ENCODE data around the gene WASHC4. TPM values are rescaled to one million over a fixed set of nuclear protein-coding genes. Genes with fewer than 3 reads are reported as not detected.

WASHC4 gene
- total and polyA plus RNA-seq, 10 of the 15 experiments (the other 5 are each of a cell fraction or from before 2014, with no cell fraction given), result 16.0 to 50.6 (median 34.0) TPM

- no peak for TF ChIP-seq TCF7 (IDR thresholded peaks at IDR 0.05; ENCODE audit: borderline replicate concordance)
- in situ Hi-C loops (cut with MboI), result no loop called here
- no TSS peak for BruUV-seq (replicated peaks)
- Histone ChIP-seq H3K4me3 (no peak overlapping the region), H3K4me1 (ENCODE audit: control insufficient read depth, insufficient read depth, low read length) (no peaks in the 10 kb centered on the region), H4K20me1 (ENCODE audit: control insufficient read depth, insufficient read depth) (no peaks in the 10 kb centered on the region), H3K27ac (ENCODE audit: control insufficient read depth, insufficient read depth) (no peak overlapping the region), H3K9me3 (replicated peaks; ENCODE audit: control insufficient read depth, insufficient read depth, low read length) (no peaks in the 10 kb centered on the region), H3K79me2 (ENCODE audit: control insufficient read depth, insufficient read depth, low read length) (no peaks in the 10 kb centered on the region), H3K9ac (ENCODE audit: control insufficient read depth, insufficient read depth, low read length) (no peak overlapping the region), H3K27me3 (replicated peaks in 1 of 2; ENCODE audit: control insufficient read depth in 2 of 2, insufficient read depth in 2 of 2, low read length in 1 of 2) (no peaks in the 10 kb centered on the region), H3K4me2 (ENCODE audit: control insufficient read depth, insufficient read depth) (no peak overlapping the region), H3K36me3 (ENCODE audit: control insufficient read depth in 2 of 2, insufficient read depth in 2 of 2, low read length in 1 of 2) (peaks cover 0 to 14% of the 10 kb centered on the region in 2 experiments; a peak in 3 of 4 replicates), H2AFZ (ENCODE audit: control insufficient read depth, low read depth, low read length) (no peak overlapping the region)
- ChIA-PET POLR2A (no interaction called here), CTCF (no interaction called here), RAD21 (ENCODE audit: unreplicated experiment) (no interaction called here), SMC1A (ENCODE audit: uncharacterized antibody, unreplicated experiment) (no interaction called here)
- DNase-seq (ENCODE audit: low read depth, low spot score), result no peak
- ATAC-seq, result no peak
- WGBS (ENCODE audit: insufficient coverage, insufficient replicate concordance, low lambda C conversion rate, missing lambda C conversion rate), result 96% methylated on average over 3 of the region's 3 CpGs
- intact Hi-C loops (cut with micrococcal nuclease; ENCODE audit: unreplicated experiment), result no loop called here
- no peak for FAIRE-seq
Observed at GRCh38 chr12:105142259-105142658, 34.7 kb downstream of the WASHC4 start.

GRCh38 chr12:105156260-105156659 is 48.7 kb downstream of the WASHC4 start:
- Histone ChIP-seq H3K9me3 (replicated peaks; ENCODE audit: control insufficient read depth, insufficient read depth, low read length) (no peaks in the 10 kb centered on the region), H3K4me1 (ENCODE audit: control insufficient read depth, insufficient read depth, low read length) (no peaks in the 10 kb centered on the region), H3K9ac (ENCODE audit: control insufficient read depth, insufficient read depth, low read length) (no peak overlapping the region), H3K27me3 (replicated peaks in 1 of 2; ENCODE audit: control insufficient read depth in 2 of 2, insufficient read depth in 2 of 2, low read length in 1 of 2) (no peaks in the 10 kb centered on the region), H3K79me2 (ENCODE audit: control insufficient read depth, insufficient read depth, low read length) (no peaks in the 10 kb centered on the region), H2AFZ (ENCODE audit: control insufficient read depth, low read depth, low read length) (no peak overlapping the region), H4K20me1 (ENCODE audit: control insufficient read depth, insufficient read depth) (no peaks in the 10 kb centered on the region), H3K27ac (ENCODE audit: control insufficient read depth, insufficient read depth) (no peak overlapping the region), H3K4me2 (ENCODE audit: control insufficient read depth, insufficient read depth) (no peak overlapping the region), H3K36me3 (ENCODE audit: control insufficient read depth in 2 of 2, insufficient read depth in 2 of 2, low read length in 1 of 2) (peaks cover 2 to 8% of the 10 kb centered on the region in 2 experiments), H3K4me3 (no peak overlapping the region)
- DNase-seq (ENCODE audit: low read depth, low spot score) (no peak), ATAC-seq (no peak), FAIRE-seq (no peak)
- ChIA-PET CTCF (no interaction called here), RAD21 (ENCODE audit: unreplicated experiment) (no interaction called here), SMC1A (ENCODE audit: uncharacterized antibody, unreplicated experiment) (no interaction called here), POLR2A (no interaction called here)
- 98% methylated on average over 2 of the region's 2 CpGs for WGBS (ENCODE audit: insufficient coverage, insufficient replicate concordance, low lambda C conversion rate, missing lambda C conversion rate)
- intact Hi-C loops (cut with micrococcal nuclease; ENCODE audit: unreplicated experiment), result no loop called here
- in situ Hi-C loops (cut with MboI), result no loop called here
- BruUV-seq (replicated peaks), result no TSS peak
- TF ChIP-seq PML (IDR thresholded peaks at IDR 0.05; ENCODE audit: low read length) (no peak), BCL3 (IDR thresholded peaks at IDR 0.05; ENCODE audit: borderline replicate concordance, insufficient read depth, low read depth, low read length, poor library complexity, severe bottlenecking) (no peak), KAT2A (conservative IDR thresholded peaks at IDR 0.05; ENCODE audit: control insufficient read depth, low read depth, low read length) (no peak), SKIL (IDR thresholded peaks at IDR 0.05; ENCODE audit: low read depth, poor library complexity, severe bottlenecking) (no peak), DPF2 (IDR thresholded peaks at IDR 0.05) (no peak), NR2C2 (IDR thresholded peaks at IDR 0.05; ENCODE audit: borderline replicate concordance, control insufficient read depth, insufficient read length, low read depth) (no peak), ZBED1 (IDR thresholded peaks at IDR 0.05; ENCODE audit: borderline replicate concordance) (no peak), PKNOX1 (IDR thresholded peaks at IDR 0.05) (no peak), IRF4 (IDR thresholded peaks at IDR 0.05; ENCODE audit: low read depth, low read length) (no peak), PAX5 (IDR thresholded peaks at IDR 0.05; ENCODE audit: borderline replicate concordance, low read depth, low read length) (no peak), CBFB (IDR thresholded peaks at IDR 0.05; ENCODE audit: low read depth) (no peak), NFYB (IDR thresholded peaks at IDR 0.05; ENCODE audit: insufficient read depth, low read depth, low read length) (no peak), MXI1 (IDR thresholded peaks at IDR 0.05; ENCODE audit: low read depth, low read length) (no peak), RAD51 (IDR thresholded peaks at IDR 0.05) (no peak), NR2F1 (conservative IDR thresholded peaks at IDR 0.05) (no peak)
